H1 (cell line): ENCODE measurements around the gene SLC35E3. TPM values are rescaled to one million over a fixed set of nuclear protein-coding genes. Genes with fewer than 3 reads are reported as not detected.

ENCODE experiments used
- CTCF ChIA-PET: fragments of 300-600 bp; sonication (Branson Sonifier 250); formaldehyde crosslinking; loops from one replicate; lab custom pipeline; 2021; ENCODE audit not compliant: partially characterized antibody; lab: Charles Lee
- POLR2A ChIA-PET: fragments of 300-600 bp; sonication (Branson Sonifier 250); formaldehyde crosslinking; loops from one replicate; lab custom pipeline; 2021; ENCODE audit warnings: inconsistent platforms; ENCODE audit not compliant: partially characterized antibody; lab: Charles Lee
- DNase-seq, 2 experiments: peaks; one replicate each; pipeline versions ENCODE4 v3.0.0 to v3.0.0-alpha.2; 2010 to 2022; ENCODE audit warnings: low spot score in 2 of 2, low read depth in 1 of 2, mixed read lengths in 1 of 2
- FAIRE-seq: peaks from 2 replicates; lab custom pipeline; 2011; peaks lifted over from hg19 to GRCh38; lab: Jason Lieb, UNC
- H2AFZ ChIP-seq: 2 replicates; pipeline ENCODE4 v1.8.1; 2012; ENCODE audit warnings: low read length, inconsistent platforms
- H2AK5ac ChIP-seq: 2 replicates; pipeline ENCODE4 v1.6.1; 2013; ENCODE audit warnings: low read depth, low read length
- H2BK120ac ChIP-seq: replicated peaks from 2 replicates; pipeline ENCODE3; 2013; ENCODE audit warnings: low read depth, low read length, inconsistent platforms
- H2BK12ac ChIP-seq: 2 replicates; pipeline ENCODE4 v1.6.1; 2013; ENCODE audit warnings: low read depth, low read length
- H2BK15ac ChIP-seq: 2 replicates; pipeline ENCODE4 v1.6.1; 2013; ENCODE audit warnings: low read length
- H2BK20ac ChIP-seq: 2 replicates; pipeline ENCODE4 v1.6.1; 2013; ENCODE audit warnings: low read length
- H2BK5ac ChIP-seq: 2 replicates; pipeline ENCODE4 v1.6.1; 2013; ENCODE audit warnings: low read depth, low read length
- H3K14ac ChIP-seq: 2 replicates; pipeline ENCODE4 v1.6.1; 2013; ENCODE audit warnings: inconsistent platforms; ENCODE audit not compliant: insufficient read length
- H3K18ac ChIP-seq: 2 replicates; pipeline ENCODE4 v1.6.1; 2013; ENCODE audit warnings: low read length; ENCODE audit errors: extremely low read depth
- H3K23ac ChIP-seq: 2 replicates; pipeline ENCODE4 v1.6.1; 2013; ENCODE audit warnings: inconsistent platforms; ENCODE audit not compliant: insufficient read length
- H3K23me2 ChIP-seq: 2 replicates; pipeline ENCODE4 v1.6.1; 2013; ENCODE audit warnings: low read depth, low read length
- H3K27ac ChIP-seq: 2 replicates; pipeline ENCODE4 v1.6.1; 2011; ENCODE audit warnings: low read depth, low read length, inconsistent platforms
- H3K27me3 ChIP-seq, 4 experiments: replicated peaks in 1 of 4; 1 replicate in 1 of 4; 2 replicates in 3 of 4; pipeline versions ENCODE4 v1.6.1 to v1.8.1; 2011 to 2013; ENCODE audit warnings: low read length in 3 of 4, mild to moderate bottlenecking in 3 of 4, inconsistent platforms in 2 of 4, mixed read lengths in 2 of 4, moderate library complexity in 1 of 4; ENCODE audit not compliant: control insufficient read depth in 3 of 4, insufficient read depth in 3 of 4; ENCODE audit errors: extremely low read depth in 1 of 4
- H3K36me3 ChIP-seq, 4 experiments: 2 replicates each; pipeline versions ENCODE4 v1.6.1 to v1.8.1; 2011 to 2013; ENCODE audit warnings: mild to moderate bottlenecking in 4 of 4, low read length in 3 of 4, moderate library complexity in 2 of 4, control low read depth in 1 of 4, inconsistent platforms in 1 of 4; ENCODE audit not compliant: insufficient read depth in 4 of 4, control insufficient read depth in 2 of 4
- H3K4ac ChIP-seq: replicated peaks from 2 replicates; pipeline ENCODE3; 2013; ENCODE audit warnings: low read length, low read depth, mixed read lengths, inconsistent platforms; ENCODE audit not compliant: insufficient read length
- H3K4me1 ChIP-seq, 4 experiments: replicated peaks in 1 of 4; 1 replicate in 1 of 4; 2 replicates in 3 of 4; pipeline versions ENCODE4 v1.6.1 to v1.8.1; 2011 to 2013; ENCODE audit warnings: low read length in 3 of 4, inconsistent platforms in 2 of 4, mixed read lengths in 1 of 4; ENCODE audit not compliant: insufficient read depth in 4 of 4, control insufficient read depth in 3 of 4
- H3K4me2 ChIP-seq, 2 experiments: 2 replicates each; pipeline versions ENCODE4 v1.6.1 to v1.8.1; 2011 to 2013; ENCODE audit warnings: low read depth in 2 of 2, low read length in 2 of 2, control low read depth in 1 of 2, inconsistent platforms in 1 of 2, mild to moderate bottlenecking in 1 of 2; ENCODE audit not compliant: insufficient read depth in 1 of 2
- H3K4me3 ChIP-seq, 4 experiments: fragments of 200-600, 300-600 bp in 1 of 4; sonication (generic), shearing (Covaris generic), sonication (Bioruptor Twin) in 1 of 4; 2 replicates each; pipeline versions ENCODE4 v1.5.1 to v1.8.1; 2011 to 2016; ENCODE audit warnings: low read length in 4 of 4, low read depth in 3 of 4, control low read depth in 2 of 4, inconsistent platforms in 2 of 4, mild to moderate bottlenecking in 2 of 4, mixed read lengths in 1 of 4, moderate library complexity in 1 of 4; ENCODE audit not compliant: insufficient read depth in 2 of 4; ENCODE audit errors: extremely low read depth in 1 of 4
- H3K56ac ChIP-seq: replicated peaks from 2 replicates; pipeline ENCODE3; 2013; ENCODE audit warnings: low read depth, mild to moderate bottlenecking, mixed read lengths, low read length, inconsistent platforms; ENCODE audit not compliant: insufficient read length
- H3K79me1 ChIP-seq: 2 replicates; pipeline ENCODE4 v1.6.1; 2013; ENCODE audit warnings: low read depth, low read length, control low read depth
- H3K79me2 ChIP-seq, 2 experiments: 2 replicates each; pipeline versions ENCODE4 v1.6.1 to v1.8.1; 2012 to 2013; ENCODE audit warnings: low read length in 2 of 2, mild to moderate bottlenecking in 2 of 2, inconsistent platforms in 1 of 2; ENCODE audit not compliant: insufficient read depth in 2 of 2, control insufficient read depth in 1 of 2
- H3K9ac ChIP-seq, 4 experiments: replicated peaks in 1 of 4; 1 replicate in 1 of 4; 2 replicates in 3 of 4; pipeline versions ENCODE4 v1.6.1 to v1.8.1; 2011 to 2013; ENCODE audit warnings: low read depth in 3 of 4, low read length in 3 of 4, control low read depth in 2 of 4, mild to moderate bottlenecking in 2 of 4, moderate library complexity in 2 of 4, inconsistent platforms in 1 of 4; ENCODE audit errors: extremely low read depth in 1 of 4
- H3K9me3 ChIP-seq, 2 experiments: 2 replicates each; pipeline versions ENCODE4 v1.6.1 to v1.8.1; 2012 to 2013; ENCODE audit warnings: mild to moderate bottlenecking in 2 of 2, moderate library complexity in 2 of 2, control low read depth in 1 of 2, inconsistent platforms in 1 of 2, low read depth in 1 of 2, low read length in 1 of 2, mixed read lengths in 1 of 2; ENCODE audit not compliant: insufficient read depth in 2 of 2
- H4K20me1 ChIP-seq, 2 experiments: replicated peaks in 1 of 2; 2 replicates each; pipeline versions ENCODE3 to v1.8.1; 2011 to 2013; ENCODE audit warnings: inconsistent platforms in 2 of 2, low read length in 2 of 2, mild to moderate bottlenecking in 1 of 2; ENCODE audit not compliant: insufficient read depth in 2 of 2, control insufficient read depth in 1 of 2
- H4K5ac ChIP-seq: 2 replicates; pipeline ENCODE4 v1.6.1; 2013; ENCODE audit warnings: low read length, low read depth, mixed read lengths, inconsistent platforms; ENCODE audit not compliant: insufficient read length
- H4K8ac ChIP-seq: 2 replicates; pipeline ENCODE4 v1.8.0; 2013; ENCODE audit warnings: mild to moderate bottlenecking, moderate library complexity, low read length, inconsistent platforms; ENCODE audit not compliant: insufficient read depth; ENCODE audit errors: extremely low read depth
- H4K91ac ChIP-seq: replicated peaks from 2 replicates; pipeline ENCODE3; 2013; ENCODE audit warnings: low read length, mixed read lengths, inconsistent platforms; ENCODE audit not compliant: insufficient read length
- CTBP2 ChIP-seq: IDR thresholded peaks from 2 replicates; pipeline ENCODE4 v1.7.0; 2011; ENCODE audit warnings: borderline replicate concordance, mild to moderate bottlenecking, moderate library complexity, mixed read lengths, low read length; ENCODE audit not compliant: insufficient read depth, insufficient read length
- EP300 ChIP-seq, 2 experiments: IDR thresholded peaks; 1 replicate in 1 of 2; 2 replicates in 1 of 2; pipeline ENCODE4 v1.6.1; 2011 to 2012; ENCODE audit warnings: low read depth in 2 of 2, low read length in 2 of 2, mild to moderate bottlenecking in 2 of 2, borderline replicate concordance in 1 of 2, inconsistent platforms in 1 of 2, moderate library complexity in 1 of 2
- FOSL1 ChIP-seq: IDR thresholded peaks from 2 replicates; pipeline ENCODE4 v1.6.1; 2011; ENCODE audit warnings: mild to moderate bottlenecking, low read depth, low read length, moderate library complexity; ENCODE audit not compliant: insufficient read depth
- GABPA ChIP-seq: IDR thresholded peaks from 2 replicates; pipeline ENCODE4 v1.6.1; 2011; ENCODE audit warnings: mild to moderate bottlenecking, low read length, moderate library complexity, borderline replicate concordance; ENCODE audit not compliant: insufficient read depth
- GTF2F1 ChIP-seq: IDR thresholded peaks from 2 replicates; pipeline ENCODE4 v1.6.1; 2012; ENCODE audit warnings: low read depth, low read length, improper control_type of control experiment, borderline replicate concordance
- MAFK ChIP-seq: IDR thresholded peaks from 2 replicates; pipeline ENCODE4 v1.6.1; 2012; ENCODE audit warnings: low read depth, mild to moderate bottlenecking, improper control_type of control experiment, low read length
- POLR2A ChIP-seq, 2 experiments: IDR thresholded peaks; 1 replicate in 1 of 2; 2 replicates in 1 of 2; pipeline ENCODE4 v1.6.1; 2011; ENCODE audit warnings: low read depth in 2 of 2, low read length in 2 of 2, mild to moderate bottlenecking in 2 of 2; ENCODE audit errors: control extremely low read depth in 1 of 2
- RAD21 ChIP-seq, 2 experiments: IDR thresholded peaks in 1 of 2; conservative IDR thresholded peaks in 1 of 2; 2 replicates each; pipeline ENCODE4 v1.6.1; 2011; ENCODE audit warnings: low read depth in 2 of 2, low read length in 2 of 2, improper control_type of control experiment in 1 of 2, inconsistent platforms in 1 of 2, mild to moderate bottlenecking in 1 of 2, moderate library complexity in 1 of 2
- RNF2 ChIP-seq: fragments of 200-900, 300-1000 bp; sonication (generic); IDR thresholded peaks from 2 replicates; pipeline ENCODE4 v1.7.1; 2016; ENCODE audit warnings: borderline replicate concordance, low read depth, mild to moderate bottlenecking, antibody characterized with exemption, low read length; ENCODE audit not compliant: poor library complexity, severe bottlenecking; ENCODE audit errors: missing control alignments
- WGBS, 2 experiments: shearing (Covaris generic) in 1 of 2; methylation state at CpG; one replicate each; pipeline versions ENCODE4 v1.1.6 to v1.1.7; 2013 to 2015; ENCODE audit warnings: low lambda C conversion rate in 2 of 2, mixed read lengths in 2 of 2, inconsistent platforms in 1 of 2, low coverage in 1 of 2, missing lambda C conversion rate in 1 of 2; ENCODE audit not compliant: insufficient replicate concordance in 2 of 2, insufficient coverage in 1 of 2, insufficient read length in 1 of 2; ENCODE audit errors: extremely low coverage in 1 of 2, missing lambda C conversion rate in 1 of 2; 5-methylcytosine and 5-hydroxymethylcytosine counted together
- polyA plus RNA-seq, 7 experiments: library from polyadenylated mRNA; depleted of rRNA in 3 of 7; stranded (reverse) in 5 of 7; unstranded in 2 of 7; fragments of >200 nt in 5 of 7; fragments of 200-250 nt in 2 of 7; gene quantifications; 1 replicate in 5 of 7; 2 replicates in 1 of 7; 4 replicates in 1 of 7; pipeline versions ENCODE4 v1.2.1 to v1.2.3, GENCODE V29; 2011 to 2013; ENCODE audit warnings: missing spikeins in 2 of 7, mixed read lengths in 2 of 7
- total RNA-seq: library from RNA; stranded (reverse); fragmentation: NEBNext Ultra II Directional; extraction: Animal tissue kit (Norgen Biotek cat#: 25700); gene quantifications from 2 replicates; pipeline ENCODE4 v1.2.1, GENCODE V29; 2021
- TF ChIP-seq, protein P1 (sequence below): IDR thresholded peaks from 2 replicates; pipeline ENCODE4 v1.6.1; 2012; ENCODE audit warnings: inconsistent platforms
- TF ChIP-seq, protein P2 (sequence below): IDR thresholded peaks from 2 replicates; pipeline ENCODE4 v1.6.1; 2012; ENCODE audit warnings: low read length, inconsistent platforms

Gene SLC35E3
- total and polyA plus RNA-seq, 2 of the 8 experiments (the other 6 are each of a cell fraction or from before 2014, with no cell fraction given): 10.0 to 10.9 TPM

DNA sequence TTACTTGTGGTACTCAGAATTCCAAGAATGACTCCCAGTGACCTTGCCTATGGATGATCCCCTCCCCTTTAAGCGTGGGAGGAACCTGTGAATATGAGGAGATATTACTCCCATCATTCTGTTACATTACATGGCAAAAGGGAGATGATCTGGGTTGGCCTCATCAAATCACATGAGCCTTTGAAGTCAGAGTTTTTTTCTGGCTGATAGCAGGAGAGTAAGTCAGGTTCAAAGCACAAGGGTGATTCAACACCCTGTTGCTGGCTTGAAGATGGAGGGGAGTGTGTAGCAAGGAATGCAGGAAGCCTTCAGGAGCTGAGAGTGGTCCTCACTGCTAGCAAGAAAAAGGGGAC, 52.9 kb downstream of the SLC35E3 start:
- ChIA-PET POLR2A (interaction anchor here (1.1 to 2.0 kb wide), 3 partner anchors 9 to 11 kb away, joined by 4 to 5 read pairs (median 5); partner anchors contain the start of gene MDM2), CTCF (interaction anchor here (1.3 to 2.1 kb wide), 2 partner anchors 10 to 11 kb away, joined by 3 to 6 read pairs; no protein-coding TSS in a partner anchor)
- no peak overlapping the region for H2AK5ac ChIP-seq
- WGBS, 2 experiments: 95% methylated on average over 1 of the region's 1 CpG; no CpG with 5 or more reads in 1 of the 2 experiments
- H2BK15ac ChIP-seq: no peak overlapping the region
- H3K18ac ChIP-seq: no peak overlapping the region
- FAIRE-seq (no peak), DNase-seq (no peak)
- no peak overlapping the region for H4K91ac ChIP-seq
- H3K79me1 ChIP-seq: no peaks in the 10 kb centered on the region
- no peaks in the 10 kb centered on the region for H3K27me3 ChIP-seq
- H2BK12ac ChIP-seq: no peak overlapping the region
- no peak overlapping the region for H2BK120ac ChIP-seq
- no peaks in the 10 kb centered on the region for H3K23me2 ChIP-seq
- no peak overlapping the region for H3K9ac ChIP-seq
- no peak overlapping the region for H2BK20ac ChIP-seq
- no peak overlapping the region for H3K4me3 ChIP-seq
- no peak overlapping the region for H3K56ac ChIP-seq
- H3K23ac ChIP-seq: no peak overlapping the region
- no peak overlapping the region for H4K8ac ChIP-seq
- H3K79me2 ChIP-seq: no peaks in the 10 kb centered on the region
- no peak overlapping the region for H2AFZ ChIP-seq
- no peak overlapping the region for H2BK5ac ChIP-seq
- no peak overlapping the region for H3K14ac ChIP-seq
- H4K5ac ChIP-seq: no peak overlapping the region
- no peak overlapping the region for H3K27ac ChIP-seq
- no peak overlapping the region for H3K4ac ChIP-seq
- no peaks in the 10 kb centered on the region; a peak in 1 of 4 replicates for H3K9me3 ChIP-seq
- H4K20me1 ChIP-seq: no peaks in the 10 kb centered on the region
- H3K4me1 ChIP-seq: no peaks in the 10 kb centered on the region
- no peaks in the 10 kb centered on the region for H3K36me3 ChIP-seq
- H3K4me2 ChIP-seq: no peak overlapping the region
- TF ChIP-seq EP300 (IDR thresholded peaks at IDR 0.05; ENCODE audit: borderline replicate concordance in 1 of 2, low read depth in 2 of 2, low read length in 2 of 2) (no peak), CTBP2 (no peak), POLR2A (IDR thresholded peaks at IDR 0.05; ENCODE audit: control extremely low read depth in 1 of 2, low read depth in 2 of 2, low read length in 2 of 2) (no peak), FOSL1 (no peak), GTF2F1 (no peak), MAFK (no peak), GABPA (no peak), RNF2 (no peak), RAD21 (IDR thresholded peaks at IDR 0.05 in 1 of 2, conservative IDR thresholded peaks at IDR 0.05 in 1 of 2; ENCODE audit: low read depth in 2 of 2, low read length in 2 of 2) (no peak)
- TF ChIP-seq, protein P1, sequence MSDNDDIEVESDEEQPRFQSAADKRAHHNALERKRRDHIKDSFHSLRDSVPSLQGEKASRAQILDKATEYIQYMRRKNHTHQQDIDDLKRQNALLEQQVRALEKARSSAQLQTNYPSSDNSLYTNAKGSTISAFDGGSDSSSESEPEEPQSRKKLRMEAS: no peak
- TF ChIP-seq, protein P2, sequence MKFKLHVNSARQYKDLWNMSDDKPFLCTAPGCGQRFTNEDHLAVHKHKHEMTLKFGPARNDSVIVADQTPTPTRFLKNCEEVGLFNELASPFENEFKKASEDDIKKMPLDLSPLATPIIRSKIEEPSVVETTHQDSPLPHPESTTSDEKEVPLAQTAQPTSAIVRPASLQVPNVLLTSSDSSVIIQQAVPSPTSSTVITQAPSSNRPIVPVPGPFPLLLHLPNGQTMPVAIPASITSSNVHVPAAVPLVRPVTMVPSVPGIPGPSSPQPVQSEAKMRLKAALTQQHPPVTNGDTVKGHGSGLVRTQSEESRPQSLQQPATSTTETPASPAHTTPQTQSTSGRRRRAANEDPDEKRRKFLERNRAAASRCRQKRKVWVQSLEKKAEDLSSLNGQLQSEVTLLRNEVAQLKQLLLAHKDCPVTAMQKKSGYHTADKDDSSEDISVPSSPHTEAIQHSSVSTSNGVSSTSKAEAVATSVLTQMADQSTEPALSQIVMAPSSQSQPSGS: no peak
